PC-9 (cell line): ENCODE measurements around the gene AFAP1.

Source experiments
- CTCF ChIP-seq: fragments of 200-600 bp; sonication (generic); conservative IDR thresholded peaks from 2 replicates; pipeline ENCODE4 v1.6.1; 2017; ENCODE audit warnings: mixed run types, antibody characterized with exemption, mild to moderate bottlenecking, moderate library complexity
- EZH2 ChIP-seq: fragments of 200-600 bp; sonication (generic); IDR thresholded peaks from 2 replicates; pipeline ENCODE4 v1.8.0; 2017; ENCODE audit warnings: antibody characterized with exemption, low read depth

GRCh38 chr4:7862561-7863192 lies 77.0 kb downstream of the AFAP1 start:
- TF ChIP-seq CTCF (no peak), EZH2 (no peak)
